ENCODE results near the gene BTBD1. TPM values are rescaled to one million over a fixed set of nuclear protein-coding genes. Genes with fewer than 3 reads are reported as not detected.

Gene BTBD1
- total and polyA plus RNA-seq, 2 experiments from 2014 or later = 43.8 to 91.0 TPM

DNA sequence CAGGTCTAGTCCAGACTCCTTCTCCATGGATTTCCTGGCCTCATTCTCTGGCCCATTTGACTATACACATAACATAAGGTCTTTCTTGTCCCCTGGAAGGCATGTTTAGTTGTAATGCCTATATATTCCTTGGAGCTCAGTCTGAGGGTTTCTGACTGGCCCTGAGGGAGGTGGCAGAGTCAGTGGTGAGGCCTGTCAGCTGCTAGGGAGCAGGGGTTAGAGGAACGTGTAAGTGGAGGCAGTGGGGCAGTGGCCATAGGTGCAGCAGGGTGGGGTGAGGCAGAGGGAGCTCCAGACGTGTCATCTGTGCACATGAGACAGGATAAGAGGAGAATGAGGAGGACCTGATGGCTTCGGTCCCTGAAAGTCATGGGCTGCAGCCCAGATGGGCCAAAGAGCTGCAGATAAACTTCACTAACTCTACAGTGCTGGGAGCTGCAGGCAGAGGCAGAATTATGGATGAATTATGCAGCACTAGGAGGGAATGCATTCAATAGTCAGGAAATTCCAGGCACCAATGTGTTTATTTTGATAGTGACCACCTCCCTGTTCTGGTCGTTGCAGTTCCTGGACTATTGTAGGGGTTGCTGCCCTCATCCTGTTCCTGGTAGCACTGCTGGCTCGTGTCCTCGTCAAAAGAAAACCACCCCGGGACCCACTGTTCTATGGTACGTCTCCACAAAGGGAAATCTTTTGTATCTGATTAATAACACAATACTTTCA lies 45.3 kb upstream of the BTBD1 start:
- Histone ChIP-seq H3K4me1 (ENCODE audit: insufficient read depth) (no peaks in the 10 kb centered on the region), H3K79me2 (no peaks in the 10 kb centered on the region), H3K9me2 (replicated peaks; ENCODE audit: insufficient read depth) (no peaks in the 10 kb centered on the region), H3K27me3 (peaks cover 33% of the 10 kb centered on the region), H4K20me1 (ENCODE audit: insufficient read depth, poor library complexity, severe bottlenecking) (no peaks in the 10 kb centered on the region), H3K36me3 (replicated peaks; ENCODE audit: insufficient read depth, low read depth) (no peaks in the 10 kb centered on the region), H3K27ac (no peak overlapping the region), H3K4me3 (no peak overlapping the region), H3K9me3 (ENCODE audit: low read depth) (no peaks in the 10 kb centered on the region), H2AFZ (no peak overlapping the region), H3K4me2 (no peak overlapping the region)
- DNase-seq (ENCODE audit: low spot score) = no peak
- TF ChIP-seq, protein P1, sequence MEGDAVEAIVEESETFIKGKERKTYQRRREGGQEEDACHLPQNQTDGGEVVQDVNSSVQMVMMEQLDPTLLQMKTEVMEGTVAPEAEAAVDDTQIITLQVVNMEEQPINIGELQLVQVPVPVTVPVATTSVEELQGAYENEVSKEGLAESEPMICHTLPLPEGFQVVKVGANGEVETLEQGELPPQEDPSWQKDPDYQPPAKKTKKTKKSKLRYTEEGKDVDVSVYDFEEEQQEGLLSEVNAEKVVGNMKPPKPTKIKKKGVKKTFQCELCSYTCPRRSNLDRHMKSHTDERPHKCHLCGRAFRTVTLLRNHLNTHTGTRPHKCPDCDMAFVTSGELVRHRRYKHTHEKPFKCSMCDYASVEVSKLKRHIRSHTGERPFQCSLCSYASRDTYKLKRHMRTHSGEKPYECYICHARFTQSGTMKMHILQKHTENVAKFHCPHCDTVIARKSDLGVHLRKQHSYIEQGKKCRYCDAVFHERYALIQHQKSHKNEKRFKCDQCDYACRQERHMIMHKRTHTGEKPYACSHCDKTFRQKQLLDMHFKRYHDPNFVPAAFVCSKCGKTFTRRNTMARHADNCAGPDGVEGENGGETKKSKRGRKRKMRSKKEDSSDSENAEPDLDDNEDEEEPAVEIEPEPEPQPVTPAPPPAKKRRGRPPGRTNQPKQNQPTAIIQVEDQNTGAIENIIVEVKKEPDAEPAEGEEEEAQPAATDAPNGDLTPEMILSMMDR (IDR thresholded peaks at IDR 0.05; ENCODE audit: poor library complexity) = no peak
- TF ChIP-seq EZH2 (IDR thresholded peaks at IDR 0.05; ENCODE audit: borderline replicate concordance) (no peak), EZH2phosphoT487 (IDR thresholded peaks at IDR 0.05; ENCODE audit: low read depth, severe bottlenecking, unreplicated experiment) (no peak)
- WGBS (ENCODE audit: low lambda C conversion rate, missing lambda C conversion rate) = 86% methylated on average over 8 of the region's 8 CpGs

- no peaks in the 10 kb centered on the region for H3K9me3 ChIP-seq (ENCODE audit: low read depth)
- no peak overlapping the region for H3K27ac ChIP-seq
- no peak overlapping the region for H2AFZ ChIP-seq
- H3K79me2 ChIP-seq = no peaks in the 10 kb centered on the region
- H4K20me1 ChIP-seq (ENCODE audit: insufficient read depth, poor library complexity, severe bottlenecking) = no peaks in the 10 kb centered on the region
- H3K4me1 ChIP-seq (ENCODE audit: insufficient read depth) = no peaks in the 10 kb centered on the region
- TF ChIP-seq EZH2phosphoT487 (IDR thresholded peaks at IDR 0.05; ENCODE audit: low read depth, severe bottlenecking, unreplicated experiment) (no peak), EZH2 (IDR thresholded peaks at IDR 0.05; ENCODE audit: borderline replicate concordance) (no peak)
- TF ChIP-seq, protein P1 (IDR thresholded peaks at IDR 0.05; ENCODE audit: poor library complexity) = no peak
- no peak for DNase-seq (ENCODE audit: low spot score)
- no peak overlapping the region for H3K4me2 ChIP-seq
- H3K9me2 ChIP-seq (replicated peaks; ENCODE audit: insufficient read depth) = no peaks in the 10 kb centered on the region
- no peak overlapping the region for H3K4me3 ChIP-seq
- H3K36me3 ChIP-seq (replicated peaks; ENCODE audit: insufficient read depth, low read depth) = no peaks in the 10 kb centered on the region
- 96% methylated on average over 3 of the region's 3 CpGs for WGBS (ENCODE audit: low lambda C conversion rate, missing lambda C conversion rate)
- peaks cover 42% of the 10 kb centered on the region for H3K27me3 ChIP-seq
Measured at GRCh38 chr15:83111149-83111548, 44.1 kb upstream of the BTBD1 start.

- DNase-seq (ENCODE audit: low spot score) = no peak
- Histone ChIP-seq H3K27me3 (peaks cover 48% of the 10 kb centered on the region), H3K4me3 (no peak overlapping the region), H2AFZ (no peak overlapping the region), H3K9me3 (ENCODE audit: low read depth) (no peaks in the 10 kb centered on the region), H3K79me2 (no peaks in the 10 kb centered on the region), H3K4me1 (ENCODE audit: insufficient read depth) (no peaks in the 10 kb centered on the region), H3K4me2 (no peak overlapping the region), H3K27ac (no peak overlapping the region), H3K36me3 (replicated peaks; ENCODE audit: insufficient read depth, low read depth) (no peaks in the 10 kb centered on the region), H3K9me2 (replicated peaks; ENCODE audit: insufficient read depth) (no peaks in the 10 kb centered on the region), H4K20me1 (ENCODE audit: insufficient read depth, poor library complexity, severe bottlenecking) (no peaks in the 10 kb centered on the region)
- WGBS (ENCODE audit: low lambda C conversion rate, missing lambda C conversion rate) = 81% methylated on average over 3 of the region's 3 CpGs
- TF ChIP-seq, protein P1 (IDR thresholded peaks at IDR 0.05; ENCODE audit: poor library complexity) = no peak
- TF ChIP-seq EZH2 (IDR thresholded peaks at IDR 0.05; ENCODE audit: borderline replicate concordance) (no peak), EZH2phosphoT487 (IDR thresholded peaks at IDR 0.05; ENCODE audit: low read depth, severe bottlenecking, unreplicated experiment) (no peak)
Measured at GRCh38 chr15:83110381-83110780, 43.3 kb upstream of the BTBD1 start.

All from hepatocyte (in vitro differentiated cells).